Stomach (tissue), 4 donors: Measurements from ENCODE around the gene EPC1.

Source experiments
- CTCF ChIP-seq, 7 experiments: fragments of 450-650 bp in 4 of 7; fragments of 200-600 bp in 3 of 7; sonication (generic) in 3 of 7; IDR thresholded peaks; one replicate each; pipeline ENCODE4 v1.5.1; 2016 to 2019; ENCODE audit warnings: antibody characterized with exemption in 7 of 7, control low read depth in 2 of 7, mild to moderate bottlenecking in 1 of 7
- EP300 ChIP-seq: sonication (generic); formaldehyde crosslinking; IDR thresholded peaks from one replicate; pipeline ENCODE4 v1.6.1; 2017; ENCODE audit warnings: antibody characterized with exemption
- POLR2A ChIP-seq, 4 donors: fragments of 450-650 bp; IDR thresholded peaks; one replicate each; pipeline ENCODE4 v1.6.1; 2016; ENCODE audit warnings: antibody characterized with exemption in 4 of 4, control low read depth in 2 of 4, mild to moderate bottlenecking in 1 of 4, moderate library complexity in 1 of 4
- POLR2AphosphoS5 ChIP-seq, 3 donors: sonication (generic); formaldehyde crosslinking; IDR thresholded peaks; one replicate each; pipeline ENCODE4 v1.6.1; 2016; ENCODE audit warnings: antibody characterized with exemption in 3 of 3

GRCh38 chr10:32226624-32227023 lies 120.3 kb downstream of the EPC1 start:
- no peak for TF ChIP-seq CTCF (IDR thresholded peaks at IDR 0.05)
- TF ChIP-seq EP300 = no peak
- TF ChIP-seq POLR2A (IDR thresholded peaks at IDR 0.05) = no peak
- TF ChIP-seq POLR2AphosphoS5 (IDR thresholded peaks at IDR 0.05) = no peak
